ENCODE measurements around the gene HNRNPLL.
"Not testable (repeated sequence)": the region's sequence is repeated elsewhere in the genome, so short reads cannot be mapped to it uniquely, and the experiment has no call there.

The HNRNPLL gene

DNA sequence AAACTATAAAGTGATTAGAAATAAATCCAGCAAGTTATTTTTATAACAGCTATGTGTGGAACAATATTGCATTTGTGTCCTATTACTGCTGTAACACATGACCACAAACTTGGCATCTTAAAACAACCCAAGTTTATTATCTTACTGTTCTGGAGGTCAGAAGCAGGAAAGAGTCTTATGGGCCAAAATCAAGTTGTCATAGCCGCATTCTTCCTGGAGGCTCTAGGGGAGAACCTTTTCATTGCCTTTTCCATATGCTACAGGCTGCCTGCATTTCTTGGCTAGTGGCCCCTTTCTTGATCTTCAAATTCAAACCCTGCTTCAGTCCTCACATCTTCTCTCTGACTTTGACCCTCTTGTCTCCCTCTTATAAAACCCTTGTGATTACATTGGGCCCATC lies 27.0 kb upstream of the HNRNPLL start:
- Mint-ChIP-seq H3K4me1 (peaks cover 30% of the 10 kb centered on the region), H3K27ac (no peak overlapping the region), H3K9me3 (no peaks in the 10 kb centered on the region), H3K36me3 (no peaks in the 10 kb centered on the region), H3K4me3 (no peak overlapping the region)
- no peak for ATAC-seq
- no peak for DNase-seq (ENCODE audit: low spot score in 2 of 2)

GRCh38 chr2:38627391-38627790 lies 24.7 kb upstream of the HNRNPLL start:
- Mint-ChIP-seq H3K4me3 (no peak overlapping the region), H3K27ac (no peak overlapping the region), H3K4me1 (peaks cover 24% of the 10 kb centered on the region), H3K36me3 (no peaks in the 10 kb centered on the region), H3K9me3 (no peaks in the 10 kb centered on the region)
- ATAC-seq (no peak), DNase-seq (ENCODE audit: low spot score in 2 of 2) (no peak)

- H3K27ac Mint-ChIP-seq, result peak overlapping the region; percentile 68
- peaks cover 24% of the 10 kb centered on the region for H3K4me1 Mint-ChIP-seq
- ATAC-seq (peak; percentile 49), DNase-seq (ENCODE audit: low spot score in 2 of 2) (no peak)
- H3K36me3 Mint-ChIP-seq, result no peaks in the 10 kb centered on the region
- no peaks in the 10 kb centered on the region for H3K9me3 Mint-ChIP-seq
- H3K4me3 Mint-ChIP-seq, result peak overlapping the region; percentile 32
These were observed 23.8 kb upstream of the HNRNPLL start for GRCh38 chr2:38626326-38627035.

- no peak for ATAC-seq
- no peaks in the 10 kb centered on the region for H3K9me3 Mint-ChIP-seq
- peaks cover 18% of the 10 kb centered on the region for H3K4me1 Mint-ChIP-seq
- no peak overlapping the region for H3K27ac Mint-ChIP-seq
- DNase-seq (ENCODE audit: low spot score in 2 of 2), result no peak
- H3K4me3 Mint-ChIP-seq, result no peak overlapping the region
- H3K36me3 Mint-ChIP-seq, result no peaks in the 10 kb centered on the region
These were observed 19.5 kb upstream of the HNRNPLL start for GRCh38 chr2:38622210-38622609.

DNA sequence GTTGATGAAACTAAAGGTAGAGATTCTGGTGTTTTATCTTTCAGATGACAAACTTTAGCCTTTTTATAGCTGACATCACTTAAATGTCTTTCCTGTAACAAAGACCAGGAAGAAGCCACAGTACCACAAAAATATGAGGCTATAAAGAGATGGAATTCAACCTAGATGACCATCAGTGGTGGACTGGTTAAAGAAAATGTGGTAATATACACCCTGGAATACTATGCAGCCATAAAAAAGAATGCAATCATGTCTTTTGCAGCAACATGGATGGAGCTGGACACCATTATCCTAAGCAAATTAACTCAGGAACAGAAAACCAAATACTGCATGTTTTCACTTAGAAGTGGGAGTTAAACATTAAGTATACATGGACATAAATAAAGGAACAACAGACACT lies 18.3 kb upstream of the HNRNPLL start:
- no peaks in the 10 kb centered on the region for H3K9me3 Mint-ChIP-seq
- H3K27ac Mint-ChIP-seq, result no peak overlapping the region
- H3K36me3 Mint-ChIP-seq, result no peaks in the 10 kb centered on the region
- no peak for ATAC-seq
- peaks cover 11% of the 10 kb centered on the region for H3K4me1 Mint-ChIP-seq
- DNase-seq (ENCODE audit: low spot score in 2 of 2), result no peak
- no peak overlapping the region for H3K4me3 Mint-ChIP-seq

DNA sequence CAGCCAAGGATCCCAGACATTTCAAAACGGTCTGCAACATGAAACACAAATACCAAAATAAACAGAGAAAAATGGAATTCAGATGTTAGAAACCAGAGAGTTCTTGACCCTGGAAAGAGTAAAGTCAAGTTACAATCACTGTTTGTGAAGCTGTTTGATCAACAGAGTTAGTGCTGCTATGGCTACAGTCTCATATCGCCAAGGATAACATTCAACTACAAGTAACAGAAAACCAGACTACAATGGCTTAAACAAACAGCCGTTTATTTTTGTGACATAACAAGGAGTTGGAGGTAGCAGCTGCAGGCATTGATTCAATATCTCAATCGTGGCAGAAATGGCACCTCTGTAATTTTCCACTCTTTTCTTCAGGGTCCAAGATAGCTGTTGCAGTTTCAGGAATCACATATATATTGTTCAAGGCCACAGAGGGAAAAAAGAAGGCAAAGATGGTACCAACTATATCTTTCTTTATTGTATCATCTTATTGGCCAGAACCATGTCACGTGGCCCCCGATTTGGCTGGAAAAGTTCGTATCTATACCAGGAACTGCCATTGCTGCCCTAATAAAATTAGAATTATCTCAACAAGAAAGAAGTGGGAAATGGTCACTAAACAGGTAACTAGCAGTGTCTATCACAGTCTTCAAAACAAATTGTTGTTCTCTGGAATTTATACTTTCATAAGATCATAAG lies 17.7 kb upstream of the HNRNPLL start:
- DNase-seq (ENCODE audit: low spot score in 2 of 2), result no peak
- no peak overlapping the region for H3K27ac Mint-ChIP-seq
- H3K4me1 Mint-ChIP-seq, result peaks cover 17% of the 10 kb centered on the region
- ATAC-seq, result no peak
- no peaks in the 10 kb centered on the region for H3K36me3 Mint-ChIP-seq
- H3K4me3 Mint-ChIP-seq, result no peak overlapping the region
- no peaks in the 10 kb centered on the region for H3K9me3 Mint-ChIP-seq

DNA sequence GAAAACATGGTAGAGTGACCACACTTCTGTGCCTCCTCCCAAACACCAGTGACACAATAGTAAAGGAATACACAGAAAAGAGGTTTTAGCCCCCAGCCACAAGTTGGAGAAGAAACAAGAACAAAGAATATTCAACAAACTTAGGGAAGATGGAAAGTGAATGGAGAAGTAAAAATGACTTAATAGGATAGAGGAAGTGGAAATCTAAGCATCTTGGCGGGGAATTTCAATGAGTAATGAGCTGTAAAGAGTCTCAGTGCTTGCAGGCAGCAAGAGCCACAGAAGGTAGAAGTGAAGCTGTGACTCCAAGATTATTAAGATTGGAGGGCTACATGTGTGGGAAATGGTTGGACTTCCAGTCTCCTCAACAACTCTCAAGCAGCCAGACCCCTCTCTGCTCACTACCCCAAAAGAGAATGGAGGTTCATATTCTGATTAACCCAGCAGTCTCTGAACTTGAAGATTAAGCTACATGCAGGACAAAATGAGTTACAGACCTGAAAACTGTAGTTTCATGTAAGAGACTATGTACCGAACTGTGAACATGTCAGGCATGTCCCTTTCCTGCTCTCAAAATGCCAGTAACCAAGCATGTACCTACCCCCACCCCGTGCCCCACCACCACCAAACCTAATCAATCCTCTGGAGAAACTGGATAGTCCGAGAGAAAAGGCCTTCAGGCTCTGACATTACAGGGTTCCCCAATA lies 16.9 kb upstream of the HNRNPLL start:
- no peaks in the 10 kb centered on the region for H3K9me3 Mint-ChIP-seq
- H3K4me1 Mint-ChIP-seq, result peaks cover 16% of the 10 kb centered on the region
- no peak overlapping the region for H3K27ac Mint-ChIP-seq
- ATAC-seq (no peak), DNase-seq (ENCODE audit: low spot score in 2 of 2) (no peak)
- H3K36me3 Mint-ChIP-seq, result no peaks in the 10 kb centered on the region
- H3K4me3 Mint-ChIP-seq, result no peak overlapping the region

- Mint-ChIP-seq H3K36me3 (no peaks in the 10 kb centered on the region), H3K9me3 (no peaks in the 10 kb centered on the region), H3K4me1 (peaks cover 35% of the 10 kb centered on the region), H3K4me3 (no peak overlapping the region), H3K27ac (no peak overlapping the region)
- DNase-seq (ENCODE audit: low spot score in 2 of 2) (no peak), ATAC-seq (no peak)
These were observed 14.6 kb upstream of the HNRNPLL start for GRCh38 chr2:38617301-38617700.

DNA sequence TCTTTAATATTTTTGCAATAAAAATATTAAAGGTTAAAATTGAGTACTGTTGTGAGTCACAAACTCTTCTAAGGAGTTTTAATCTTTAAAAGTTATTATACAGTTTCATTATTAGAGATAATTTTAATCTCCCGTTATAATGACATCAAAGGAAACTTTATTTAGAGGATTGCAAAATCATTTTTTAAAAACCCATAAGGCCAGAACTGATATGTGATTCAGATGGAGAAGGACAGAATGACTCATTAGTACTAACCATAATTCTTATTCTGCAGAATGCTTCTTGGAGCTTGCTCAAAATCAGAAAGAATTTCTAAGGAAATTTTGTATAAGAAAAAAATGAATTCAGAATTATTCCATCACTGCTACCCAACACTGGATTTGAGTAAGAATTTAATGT lies 12.5 kb upstream of the HNRNPLL start:
- no peak overlapping the region for H3K4me3 Mint-ChIP-seq
- ATAC-seq, result peak; percentile 84
- DNase-seq (ENCODE audit: low spot score in 2 of 2), result no peak
- peaks cover 46% of the 10 kb centered on the region for H3K4me1 Mint-ChIP-seq
- no peaks in the 10 kb centered on the region for H3K36me3 Mint-ChIP-seq
- H3K9me3 Mint-ChIP-seq, result no peaks in the 10 kb centered on the region
- peak overlapping the region; percentile 35 for H3K27ac Mint-ChIP-seq

GRCh38 chr2:38613849-38614213 lies 11.1 kb upstream of the HNRNPLL start:
- no peak for DNase-seq (ENCODE audit: low spot score in 2 of 2)
- Mint-ChIP-seq H3K4me1 (peaks cover 51% of the 10 kb centered on the region), H3K27ac (peak overlapping the region; percentile 39), H3K36me3 (no peaks in the 10 kb centered on the region), H3K9me3 (no peaks in the 10 kb centered on the region), H3K4me3 (no peak overlapping the region)
- no peak for ATAC-seq

- Mint-ChIP-seq H3K4me3 (no peak overlapping the region), H3K36me3 (no peaks in the 10 kb centered on the region), H3K4me1 (peaks cover 56% of the 10 kb centered on the region), H3K9me3 (no peaks in the 10 kb centered on the region), H3K27ac (peak overlapping the region; percentile 39)
- DNase-seq (ENCODE audit: low spot score in 2 of 2) (no peak), ATAC-seq (no peak)
These were observed 10.6 kb upstream of the HNRNPLL start for GRCh38 chr2:38613126-38613848.

GRCh38 chr2:38610851-38611801 lies 8.4 kb upstream of the HNRNPLL start:
- DNase-seq (ENCODE audit: low spot score in 2 of 2), result no peak
- Mint-ChIP-seq H3K4me3 (peak overlapping the region; percentile 49), H3K9me3 (no peaks in the 10 kb centered on the region), H3K36me3 (no peaks in the 10 kb centered on the region), H3K4me1 (peaks cover 58% of the 10 kb centered on the region), H3K27ac (peak overlapping the region; percentile 64)
- peak; percentile 91 for ATAC-seq

DNA sequence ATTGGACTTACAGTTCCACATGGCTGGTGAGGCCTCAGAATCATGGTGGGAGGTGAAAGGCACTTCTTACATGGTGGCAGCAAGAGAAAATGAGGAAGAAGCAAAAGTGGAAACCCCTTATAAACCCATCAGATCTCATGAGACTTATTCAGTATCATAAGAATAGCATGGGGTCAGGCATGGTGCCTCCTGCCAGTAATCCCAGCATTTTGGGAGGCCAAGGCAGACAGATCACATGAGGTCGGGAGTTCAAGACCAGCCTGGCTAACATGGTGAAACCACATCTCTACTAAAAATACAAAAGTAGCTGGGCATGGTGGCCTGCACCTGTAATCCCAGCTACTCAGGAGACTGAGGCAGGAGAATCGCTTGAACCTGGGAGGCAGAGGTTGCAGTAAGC lies 6.5 kb upstream of the HNRNPLL start:
- ATAC-seq, H3K36me3 Mint-ChIP-seq, H3K9me3 Mint-ChIP-seq: not testable (repeated sequence)
- Mint-ChIP-seq H3K27ac (peak overlapping the region; percentile 51), H3K4me1 (peaks cover 49% of the 10 kb centered on the region), H3K4me3 (peak overlapping the region; percentile 35)
- peak in 1 of 2 donors; percentile 48 for DNase-seq (ENCODE audit: low spot score in 2 of 2)

DNA sequence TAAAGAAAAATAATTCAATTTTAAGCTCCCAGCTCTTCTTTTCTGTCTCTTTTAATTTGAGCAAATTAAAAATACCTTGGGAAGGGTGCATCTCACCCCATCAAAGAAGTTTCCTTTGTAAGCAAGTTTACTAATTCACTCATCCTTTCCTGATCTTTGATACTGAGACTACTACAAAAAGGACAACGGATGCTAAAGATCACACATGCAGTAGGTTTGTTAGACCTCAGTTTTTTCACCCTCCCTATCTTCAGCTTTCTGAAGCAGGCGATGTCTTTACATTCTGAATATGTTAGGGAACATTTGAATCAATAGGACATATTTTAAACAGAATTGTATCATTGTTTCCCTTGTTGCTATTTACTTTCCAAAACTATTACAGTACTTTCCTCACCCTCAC lies 6.0 kb upstream of the HNRNPLL start:
- H3K4me3 Mint-ChIP-seq, result peak overlapping the region; percentile 35
- H3K9me3 Mint-ChIP-seq, result no peaks in the 10 kb centered on the region
- peaks cover 49% of the 10 kb centered on the region for H3K4me1 Mint-ChIP-seq
- ATAC-seq, result peak; percentile 27
- H3K27ac Mint-ChIP-seq, result peak overlapping the region; percentile 51
- peaks cover 3% of the 10 kb centered on the region for H3K36me3 Mint-ChIP-seq
- DNase-seq (ENCODE audit: low spot score in 2 of 2), result peak in 1 of 2 donors; percentile 25

Data from stimulated activated effector memory CD8-positive, alpha-beta T cell treated with anti-CD3 and anti-CD28 coated beads, Interleukin-12 subunit alpha, Interleukin-12 subunit beta, amount 100 ng/mL, for 72 hours (primary cell).